Astrocyte of the cerebellum (primary cell): ENCODE measurements around the gene FDXACB1.
"Not testable (repeated sequence)": the region's sequence is repeated elsewhere in the genome, so short reads cannot be mapped to it uniquely, and the experiment has no call there.

Experiments used
- DNase-seq: peaks from one replicate; pipeline ENCODE4 v3.0.0-alpha.2; 2011; ENCODE audit warnings: low read depth
- H3K4me3 ChIP-seq: 2 replicates; pipeline ENCODE4 v1.5.1; 2011; ENCODE audit warnings: mild to moderate bottlenecking, low read depth, low read length, moderate library complexity
- in situ Hi-C: cut with HindIII; loops from 2 replicates; pipeline ENCODE4 v1.10.0; 2017; ENCODE audit warnings: low sequenced_read_pairs
- TF ChIP-seq, protein P1 (sequence below): IDR thresholded peaks from 2 replicates; pipeline ENCODE4 v1.5.1; 2012; ENCODE audit warnings: low read length, low read depth, moderate library complexity, mild to moderate bottlenecking; ENCODE audit errors: missing control alignments

FDXACB1 gene

DNA sequence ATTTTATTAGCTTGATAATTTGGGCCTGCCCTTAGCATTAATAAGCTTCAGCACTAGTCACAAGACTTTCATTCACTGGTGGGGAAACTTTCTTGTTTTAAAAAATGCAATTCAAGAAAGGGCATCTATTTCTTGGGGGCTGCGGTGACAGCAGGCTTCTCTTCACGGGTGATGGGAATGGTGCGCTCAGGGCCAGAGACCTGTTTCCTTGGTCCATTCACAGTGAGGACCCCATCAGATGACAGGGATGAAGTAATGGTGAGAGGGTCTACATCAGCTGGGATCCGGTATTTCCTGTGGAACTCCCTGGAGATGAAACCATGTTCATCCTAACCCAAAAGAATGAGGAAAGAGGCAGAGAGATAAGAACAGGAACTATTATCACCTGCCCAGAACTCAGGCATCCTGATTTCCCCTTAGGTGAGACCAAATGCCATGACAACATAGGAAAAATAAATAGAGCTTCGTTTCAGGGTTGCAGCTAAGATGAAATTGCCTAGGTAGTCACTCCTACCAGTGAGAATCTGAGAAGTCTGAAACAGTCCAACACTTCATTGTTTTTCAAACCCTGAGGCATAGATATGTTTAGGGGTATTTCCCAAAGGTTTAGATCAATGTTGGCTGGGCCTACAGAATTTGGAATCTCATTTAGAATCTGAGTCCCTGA lies 29.8 kb upstream of the FDXACB1 start:
- no peak for DNase-seq
- TF ChIP-seq, protein P1, sequence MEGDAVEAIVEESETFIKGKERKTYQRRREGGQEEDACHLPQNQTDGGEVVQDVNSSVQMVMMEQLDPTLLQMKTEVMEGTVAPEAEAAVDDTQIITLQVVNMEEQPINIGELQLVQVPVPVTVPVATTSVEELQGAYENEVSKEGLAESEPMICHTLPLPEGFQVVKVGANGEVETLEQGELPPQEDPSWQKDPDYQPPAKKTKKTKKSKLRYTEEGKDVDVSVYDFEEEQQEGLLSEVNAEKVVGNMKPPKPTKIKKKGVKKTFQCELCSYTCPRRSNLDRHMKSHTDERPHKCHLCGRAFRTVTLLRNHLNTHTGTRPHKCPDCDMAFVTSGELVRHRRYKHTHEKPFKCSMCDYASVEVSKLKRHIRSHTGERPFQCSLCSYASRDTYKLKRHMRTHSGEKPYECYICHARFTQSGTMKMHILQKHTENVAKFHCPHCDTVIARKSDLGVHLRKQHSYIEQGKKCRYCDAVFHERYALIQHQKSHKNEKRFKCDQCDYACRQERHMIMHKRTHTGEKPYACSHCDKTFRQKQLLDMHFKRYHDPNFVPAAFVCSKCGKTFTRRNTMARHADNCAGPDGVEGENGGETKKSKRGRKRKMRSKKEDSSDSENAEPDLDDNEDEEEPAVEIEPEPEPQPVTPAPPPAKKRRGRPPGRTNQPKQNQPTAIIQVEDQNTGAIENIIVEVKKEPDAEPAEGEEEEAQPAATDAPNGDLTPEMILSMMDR, result no peak
- in situ Hi-C loops, result no loop called here
- H3K4me3 ChIP-seq, result no peak overlapping the region

DNA sequence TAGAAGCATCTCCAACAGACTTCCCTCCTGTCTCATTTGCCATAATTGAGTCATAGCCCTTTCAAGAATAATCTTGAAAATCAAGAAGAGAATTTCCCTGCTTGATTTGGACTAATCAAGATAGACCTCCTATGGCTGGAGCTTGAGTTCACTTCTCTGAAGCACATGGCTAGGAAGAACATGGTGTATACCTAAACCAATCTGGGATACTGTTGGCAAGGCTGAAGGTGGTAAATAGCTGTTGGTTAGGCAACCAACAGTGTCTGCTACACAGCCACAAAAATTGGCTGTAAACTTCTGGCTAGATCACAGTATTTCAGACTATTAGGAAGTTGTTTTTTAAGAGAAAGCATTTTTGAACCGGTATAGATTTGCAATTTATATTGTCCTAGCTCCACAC lies 27.7 kb upstream of the FDXACB1 start:
- no peak for DNase-seq
- in situ Hi-C loops, result no loop called here
- no peak overlapping the region for H3K4me3 ChIP-seq
- TF ChIP-seq, protein P1, result no peak

DNA sequence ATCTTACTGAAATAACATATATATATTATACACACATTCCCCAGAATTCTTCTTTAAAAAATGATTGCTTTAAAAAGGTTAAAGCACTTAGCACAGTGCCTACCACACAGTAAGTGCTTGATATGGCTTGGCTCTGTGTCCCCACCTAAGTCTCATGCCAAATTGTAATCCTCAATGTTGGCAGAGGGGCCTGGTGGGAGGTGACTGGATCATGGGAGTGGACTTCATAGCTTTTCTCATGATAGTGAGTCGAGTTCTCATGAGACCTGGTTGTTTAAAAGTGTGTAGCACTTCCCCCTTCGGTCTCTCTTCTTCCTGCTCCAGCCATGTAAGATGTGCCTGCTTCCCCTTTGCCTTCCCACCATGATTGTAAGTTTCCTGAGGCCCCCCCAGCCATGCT lies 26.4 kb upstream of the FDXACB1 start:
- DNase-seq, result no peak
- in situ Hi-C loops, result no loop called here
- H3K4me3 ChIP-seq, result no peak overlapping the region
- TF ChIP-seq, protein P1, result no peak

DNA sequence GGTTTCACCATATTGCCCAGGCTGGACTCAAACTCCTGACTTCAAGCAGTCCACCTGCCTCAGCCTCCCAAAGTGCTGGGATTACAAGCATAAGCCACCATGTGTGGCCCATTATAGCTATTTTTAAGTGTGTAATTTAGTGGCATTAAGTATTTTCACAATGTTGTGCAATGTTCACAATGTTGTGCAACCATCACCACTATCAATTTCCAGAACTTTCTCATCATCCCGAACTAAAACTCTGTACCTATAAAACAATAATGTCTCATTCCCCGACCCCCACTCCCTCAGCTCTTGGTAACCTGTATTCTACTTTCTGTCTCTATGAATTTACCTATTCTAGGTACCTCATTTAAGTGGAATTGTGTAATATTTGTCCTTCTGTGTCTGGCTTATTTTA lies 7.9 kb upstream of the FDXACB1 start:
- no peak overlapping the region for H3K4me3 ChIP-seq
- TF ChIP-seq, protein P1, result no peak
- DNase-seq, result no peak
- in situ Hi-C loops, result no loop called here

DNA sequence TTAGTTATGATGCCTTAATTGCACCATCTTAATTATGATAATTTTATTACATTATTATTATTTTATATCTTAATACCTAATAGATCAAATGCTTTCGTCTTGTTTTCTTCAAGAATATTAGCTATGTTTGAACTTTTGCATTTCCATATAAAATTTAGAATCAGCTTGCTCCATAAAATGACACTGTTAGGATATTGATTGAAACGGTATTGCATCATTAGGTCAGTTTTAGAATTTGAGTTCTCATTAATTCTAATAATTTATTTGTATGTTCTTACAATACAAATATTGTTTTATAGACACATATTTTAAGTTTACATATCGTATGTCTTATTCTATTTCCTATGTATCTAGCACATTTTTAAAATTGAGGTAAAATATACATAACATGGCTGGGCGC lies 7.1 kb upstream of the FDXACB1 start:
- H3K4me3 ChIP-seq, result no peak overlapping the region
- in situ Hi-C loops, result no loop called here
- TF ChIP-seq, protein P1, result no peak
- DNase-seq, result no peak

DNA sequence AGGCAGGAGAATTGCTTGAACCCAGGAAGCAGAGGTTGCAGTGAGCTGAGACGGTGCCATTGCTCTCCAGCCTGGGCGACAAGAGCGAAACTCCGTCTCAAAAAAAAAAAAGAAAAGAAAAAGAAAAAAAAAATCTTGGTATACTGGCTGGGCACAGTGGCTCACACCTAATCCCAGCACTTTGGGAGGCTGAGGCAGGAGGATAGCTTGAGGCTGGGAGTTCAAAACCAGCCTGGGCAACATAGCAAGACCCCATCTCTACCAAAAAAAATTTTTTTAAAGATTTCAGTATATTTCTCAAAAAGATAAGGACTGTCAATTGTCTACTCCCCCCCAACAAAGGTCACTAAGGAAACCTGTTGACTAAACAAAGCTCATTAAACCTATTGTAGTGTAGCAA lies 6.1 kb upstream of the FDXACB1 start:
- in situ Hi-C loops, DNase-seq, H3K4me3 ChIP-seq: not testable (repeated sequence)

DNA sequence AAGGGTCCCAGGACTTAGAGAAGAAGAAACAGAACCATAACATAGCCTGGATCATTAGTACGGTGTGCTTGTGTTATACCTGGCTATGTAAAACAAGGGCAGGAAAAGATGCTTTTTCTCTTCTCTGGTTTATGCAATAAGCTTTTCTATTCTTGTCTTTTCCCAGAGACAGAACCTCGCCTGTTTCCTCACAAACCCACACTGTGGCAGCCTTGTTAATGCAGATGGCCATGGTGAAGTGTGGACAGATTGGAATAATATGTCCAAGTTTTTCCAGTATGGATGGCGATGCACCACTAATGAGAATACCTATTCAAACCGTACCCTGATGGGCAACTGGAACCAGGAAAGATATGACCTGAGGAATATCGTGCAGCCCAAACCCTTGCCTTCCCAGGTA lies 3.2 kb upstream of the FDXACB1 start:
- in situ Hi-C loops, result no loop called here
- no peak overlapping the region for H3K4me3 ChIP-seq
- no peak for DNase-seq
- TF ChIP-seq, protein P1, result no peak
